Activated gamma-delta T cell treated with anti-CD3 and anti-CD28 coated beads, Interleukin-2, amount 50 U/mL, for 16 hours (primary cell): ENCODE data around the gene PPIL3.

Experiments used
- DNase-seq: peaks from one replicate; pipeline ENCODE4 v3.0.0-alpha.2; 2020; ENCODE audit warnings: low read depth

The PPIL3 gene

GRCh38 chr2:200860092-200860795 is 28.6 kb downstream of the PPIL3 start:
- no peak for DNase-seq

- no peak for DNase-seq
Observed at GRCh38 chr2:200856806-200857205, 32.1 kb downstream of the PPIL3 start.

GRCh38 chr2:200852605-200853004 is 36.3 kb downstream of the PPIL3 start:
- no peak for DNase-seq

- no peak for DNase-seq
Observed at GRCh38 chr2:200851398-200852248, 37.3 kb downstream of the PPIL3 start.

- no peak for DNase-seq
Observed at GRCh38 chr2:200850512-200851256, 38.2 kb downstream of the PPIL3 start.

GRCh38 chr2:200847939-200848338 is 40.9 kb downstream of the PPIL3 start:
- no peak for DNase-seq

- DNase-seq = no peak
Observed at GRCh38 chr2:200847269-200847668, 41.6 kb downstream of the PPIL3 start.

GRCh38 chr2:200845669-200846325 is 43.1 kb downstream of the PPIL3 start:
- no peak for DNase-seq

GRCh38 chr2:200845194-200845593 is 43.7 kb downstream of the PPIL3 start:
- no peak for DNase-seq

GRCh38 chr2:200843993-200844948 is 44.6 kb downstream of the PPIL3 start:
- DNase-seq = no peak

- no peak for DNase-seq
Observed at GRCh38 chr2:200839513-200839912, 49.4 kb downstream of the PPIL3 start.

- DNase-seq = no peak
Observed at GRCh38 chr2:200834701-200835100, 54.2 kb downstream of the PPIL3 start.

- DNase-seq = no peak
Observed at GRCh38 chr2:200829258-200829655, 59.6 kb downstream of the PPIL3 start.

- no peak for DNase-seq
Observed at GRCh38 chr2:200828572-200829257, 60.2 kb downstream of the PPIL3 start.

- no peak for DNase-seq
Observed at GRCh38 chr2:200828104-200828503, 60.8 kb downstream of the PPIL3 start.

GRCh38 chr2:200821686-200822245 is 67.1 kb downstream of the PPIL3 start:
- no peak for DNase-seq
